K562 (cell line): Measurements from ENCODE around the gene USP15. TPM values are rescaled to one million over a fixed set of nuclear protein-coding genes. Genes with fewer than 3 reads are reported as not detected.

ENCODE experiments used
- ATAC-seq: fragments of 200-7000 bp; cut with Tn5 transposase; 3 replicates; pipeline ENCODE4 v1.9.1; 2020; ENCODE audit warnings: moderate library complexity
- BruUV-seq: library from RNA; stranded (reverse); fragments of 400-500 nt; replicated peaks from 2 replicates; lab custom pipeline; 2021; lab: Mats Ljungman, UMichigan
- CTCF ChIA-PET: fragments of 300-600 bp; formaldehyde crosslinking; extraction: SDS; loops from one replicate; lab custom pipeline; 2021; ENCODE audit warnings: low intra/inter-chr PET ratio; lab: Yijun Ruan, JAX
- POLR2A ChIA-PET: fragments of 300-600, 350-650 bp; sonication (Branson Sonifier 250); formaldehyde crosslinking; extraction: SDS; loops from one replicate; lab custom pipeline; 2021; ENCODE audit warnings: antibody characterized with exemption, inconsistent platforms; lab: Yijun Ruan, JAX
- DNase-seq, 4 experiments: peaks; one replicate each; pipeline versions ENCODE4 v3.0.0 to v3.0.0-alpha.2; 2011 to 2018; ENCODE audit warnings: low spot score in 3 of 4, mixed read lengths in 3 of 4; ENCODE audit errors: extremely low read depth in 1 of 4
- FAIRE-seq: peaks from 2 replicates; lab custom pipeline; 2011; peaks lifted over from hg19 to GRCh38; lab: Jason Lieb, UNC
- H2AFZ ChIP-seq: 2 replicates; pipeline ENCODE4 v1.6.0; 2011; ENCODE audit warnings: low read depth, low read length, control low read depth, inconsistent platforms
- H3K27ac ChIP-seq: fragments of 200-600 bp; 3 replicates; pipeline ENCODE4 v1.8.0; 2011; ENCODE audit warnings: low read depth, mild to moderate bottlenecking, control low read depth, inconsistent platforms, low read length, moderate library complexity, mixed read lengths; ENCODE audit errors: extremely low read depth
- H3K27me3 ChIP-seq, 2 experiments: fragments of 300-600 bp in 1 of 2; 2 replicates in 1 of 2; 3 replicates in 1 of 2; pipeline versions ENCODE4 v1.6.0 to v1.8.0; 2011; ENCODE audit warnings: inconsistent platforms in 2 of 2, low read length in 2 of 2, mild to moderate bottlenecking in 1 of 2, mixed read lengths in 1 of 2, moderate library complexity in 1 of 2; ENCODE audit not compliant: control insufficient read depth in 2 of 2, insufficient read depth in 2 of 2
- H3K36me3 ChIP-seq: fragments of 300-600 bp; 3 replicates; pipeline ENCODE4 v1.8.0; 2011; ENCODE audit warnings: mild to moderate bottlenecking, low read length, inconsistent platforms; ENCODE audit not compliant: control insufficient read depth, insufficient read depth
- H3K4me1 ChIP-seq, 2 experiments: fragments of 200-600 bp in 1 of 2; replicated peaks in 1 of 2; 2 replicates in 1 of 2; 3 replicates in 1 of 2; pipeline versions ENCODE4 v1.5.1 to v1.8.0; 2011; ENCODE audit warnings: inconsistent platforms in 2 of 2, low read length in 2 of 2, mild to moderate bottlenecking in 1 of 2, mixed read lengths in 1 of 2, moderate library complexity in 1 of 2; ENCODE audit not compliant: control insufficient read depth in 2 of 2, insufficient read depth in 2 of 2
- H3K4me2 ChIP-seq: 2 replicates; pipeline ENCODE4 v1.6.1; 2011; ENCODE audit warnings: low read length, control low read depth, inconsistent platforms, mixed read lengths; ENCODE audit not compliant: insufficient read depth
- H3K4me3 ChIP-seq: fragments of 200-600 bp; sonication (generic), shearing (Covaris generic); 2 replicates; pipeline ENCODE4 v1.5.1; 2016; ENCODE audit warnings: control low read depth, inconsistent platforms
- H3K79me2 ChIP-seq: fragments of 200-600 bp; 3 replicates; pipeline ENCODE4 v1.8.0; 2011; ENCODE audit warnings: low read length, inconsistent platforms; ENCODE audit not compliant: control insufficient read depth, insufficient read depth
- H3K9ac ChIP-seq, 2 experiments: 2 replicates each; pipeline versions ENCODE4 v1.6.0 to v1.6.1; 2011; ENCODE audit warnings: low read depth in 2 of 2, low read length in 2 of 2, control low read depth in 1 of 2, inconsistent platforms in 1 of 2, mild to moderate bottlenecking in 1 of 2, mixed read lengths in 1 of 2; ENCODE audit not compliant: insufficient read depth in 1 of 2
- H3K9me1 ChIP-seq: one replicate; pipeline ENCODE4 v1.6.0; 2011; ENCODE audit warnings: inconsistent platforms, mild to moderate bottlenecking, low read length, moderate library complexity; ENCODE audit not compliant: control insufficient read depth, insufficient read depth
- H3K9me3 ChIP-seq: replicated peaks from 2 replicates; pipeline ENCODE4 v1.5.1; 2011; ENCODE audit warnings: low read depth, low read length, inconsistent platforms; ENCODE audit not compliant: control insufficient read depth, insufficient read depth
- H4K20me1 ChIP-seq: replicated peaks from 2 replicates; pipeline ENCODE4 v1.6.1; 2011; ENCODE audit warnings: low read length, inconsistent platforms, mixed read lengths; ENCODE audit not compliant: control insufficient read depth, insufficient read depth
- POLR2G ChIP-seq: fragments of 200-400 bp; formaldehyde crosslinking; IDR thresholded peaks from 2 replicates; pipeline ENCODE4 v1.6.1; 2017; ENCODE audit warnings: low read depth, mild to moderate bottlenecking, antibody characterized with exemption, low read length, moderate library complexity
- TFE3 ChIP-seq: fragments of 450-650 bp; formaldehyde crosslinking; IDR thresholded peaks from 2 replicates; pipeline ENCODE4 v1.4.0; 2020; ENCODE audit warnings: mild to moderate bottlenecking, mixed read lengths
- THAP7 ChIP-seq: fragments of 250-450 bp; sonication (Bioruptor Pico); IDR thresholded peaks from 2 replicates; pipeline ENCODE4 v1.5.0; 2021
- ZNF165 ChIP-seq: fragments of 250-450 bp; sonication (Bioruptor Pico); IDR thresholded peaks from 2 replicates; pipeline ENCODE4 v1.4.0; 2020; ENCODE audit warnings: borderline replicate concordance
- WGBS: fragments of 100-300 bp; shearing (Covaris generic); methylation state at CpG from one replicate; pipeline ENCODE4 v1.1.6; 2016; ENCODE audit warnings: low coverage, mixed read lengths; ENCODE audit not compliant: insufficient coverage; ENCODE audit errors: missing lambda C conversion rate; 5-methylcytosine and 5-hydroxymethylcytosine counted together
- in situ Hi-C: fragments of 300-500 bp; cut with MboI; formaldehyde crosslinking; loops from 4 replicates; pipeline ENCODE4 v1.15.0; 2018; ENCODE audit warnings: inconsistent platforms, mixed read lengths
- intact Hi-C: fragments of 100-400 bp; cut with micrococcal nuclease; formaldehyde crosslinking; loops from 2 replicates; pipeline ENCODE4 v1.14.2; 2022
- polyA plus RNA-seq, 8 experiments: library from polyadenylated mRNA; depleted of rRNA in 4 of 8; stranded (reverse) in 5 of 8; unstranded in 3 of 8; fragments of >200 nt; fragmentation: Nextera tagmentation in 2 of 8; fragmentation: Illumina TruSeq in 1 of 8; extraction: Ambion mirVana in 2 of 8; extraction: Trizol in 1 of 8; gene quantifications; 2 replicates each; pipeline versions ENCODE4 v1.2.1 to v1.2.3, GENCODE V29; 2011 to 2014; ENCODE audit warnings: inconsistent platforms in 1 of 8, missing spikeins in 1 of 8
- total RNA-seq, 7 experiments: library from RNA; depleted of rRNA in 6 of 7; stranded (reverse); fragments of >200 nt in 6 of 7; fragmentation: Illumina TruSeq in 2 of 7; extraction: Trizol in 2 of 7; gene quantifications; 2 replicates each; pipeline versions ENCODE4 v1.2.1 to v1.2.3, GENCODE V29; 2011 to 2021; ENCODE audit warnings: low replicate concordance in 1 of 7

USP15 gene
- total and polyA plus RNA-seq, 9 of the 15 experiments (the other 6 are each of a cell fraction or from before 2014, with no cell fraction given), result 140 to 272 (median 182) TPM

- POLR2A ChIA-PET, result interaction anchor here (1.0 to 2.2 kb wide), 3 partner anchors 8 to 41 kb away, joined by 3 to 13 read pairs (median 3); partner anchors contain the start of gene USP15
- Histone ChIP-seq H3K4me1 (peaks cover 4 to 42% of the 10 kb centered on the region in 2 experiments; a peak in 4 of 5 replicates), H3K27ac (peak overlapping the region; percentile 69), H3K36me3 (peaks cover 17% of the 10 kb centered on the region; the same call in 2 of the 3 replicates), H3K27me3 (no peaks in the 10 kb centered on the region), H3K9me3 (no peaks in the 10 kb centered on the region), H4K20me1 (no peaks in the 10 kb centered on the region)
- no peak for ATAC-seq
- no TSS peak for BruUV-seq
- intact Hi-C loops, result no loop called here
- in situ Hi-C loops, result no loop called here
- TF ChIP-seq POLR2G (peak; percentile 28; the same call in 1 of the 2 replicates), ZNF165 (no peak)
- TF ChIP-seq, all 486 proteins: peak for 1
- Histone ChIP-seq H3K4me3 (no peak overlapping the region), H3K9me1 (no peaks in the 10 kb centered on the region), H3K79me2 (peaks cover 11% of the 10 kb centered on the region; the same call in 2 of the 3 replicates), H2AFZ (0 out of 2 replicates have a peak overlapping the region, but pooled peaks have one; percentile 5), H3K9ac (peak overlapping the region in 1 of 2 experiments; percentile 22; a peak in 1 of 4 replicates), H3K4me2 (no peak overlapping the region)
- no peak for FAIRE-seq
- DNase-seq, result no peak
- CTCF ChIA-PET, result no interaction called here
Measured at GRCh38 chr12:62251609-62251958, 8.6 kb upstream of the USP15 start.

- Histone ChIP-seq H3K4me1 (peaks cover 6 to 45% of the 10 kb centered on the region in 2 experiments), H3K27me3 (no peaks in the 10 kb centered on the region), H4K20me1 (no peaks in the 10 kb centered on the region), H3K36me3 (peaks cover 17% of the 10 kb centered on the region; the same call in 2 of the 3 replicates), H3K9ac (no peak overlapping the region), H3K4me2 (no peak overlapping the region), H3K9me3 (no peaks in the 10 kb centered on the region), H3K9me1 (no peaks in the 10 kb centered on the region), H3K79me2 (peaks cover 20% of the 10 kb centered on the region), H2AFZ (no peak overlapping the region), H3K4me3 (no peak overlapping the region), H3K27ac (no peak overlapping the region)
- intact Hi-C loops (no loop called here), in situ Hi-C loops (no loop called here)
- POLR2A ChIA-PET, result interaction anchor here (2.2 kb wide), 1 partner anchor 7 kb away, joined by 13 read pairs; the partner anchor contains the start of gene USP15
- FAIRE-seq (no peak), ATAC-seq (no peak), DNase-seq (no peak)
- peak; percentile 29 for TF ChIP-seq TFE3 (CRISPR knock-in tag)
- TF ChIP-seq THAP7, result no peak
- 69% methylated on average over 4 of the region's 4 CpGs for WGBS
- CTCF ChIA-PET, result no interaction called here
- BruUV-seq, result no TSS peak
Measured at GRCh38 chr12:62252576-62252975, 7.6 kb upstream of the USP15 start.
